Measurements from ENCODE around the gene RALGAPB. TPM values are rescaled to one million over a fixed set of nuclear protein-coding genes. Genes with fewer than 3 reads are reported as not detected.

Gene RALGAPB
- total and polyA plus RNA-seq, 2 of the 13 experiments (the other 11 are each of a cell fraction or from before 2014, with no cell fraction given): 17.6 to 30.6 TPM

DNA sequence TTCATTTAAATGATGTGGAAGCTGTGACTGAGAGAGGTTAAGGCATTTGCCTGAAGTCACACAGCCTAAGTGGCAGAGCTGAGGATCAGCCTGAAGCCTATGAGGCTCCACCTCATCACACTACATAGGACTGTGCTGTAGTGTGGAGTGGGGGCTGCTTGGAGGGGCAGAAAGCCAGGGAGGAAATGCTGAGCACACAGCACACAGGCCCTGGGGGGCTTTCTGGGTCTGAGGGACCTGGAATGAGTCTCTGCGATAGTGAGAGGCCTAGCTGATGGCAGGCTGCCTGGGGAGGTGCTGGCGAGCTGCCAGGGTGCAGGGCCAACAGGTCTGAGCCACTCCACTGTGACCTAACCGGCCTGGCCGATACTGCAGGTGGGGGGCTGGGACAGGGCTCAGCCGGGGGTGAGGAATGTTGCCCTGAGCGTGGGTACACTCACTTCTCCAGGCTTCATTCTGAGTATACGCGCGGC is 126.8 kb downstream of the RALGAPB start:
- no TSS peak for BruUV-seq (replicated peaks)
- Histone ChIP-seq H3K4me2 (ENCODE audit: low read depth, low read length) (peak overlapping the region; percentile 48), H3K9me3 (ENCODE audit: low read length) (no peaks in the 10 kb centered on the region), H3K27me3 (ENCODE audit: control insufficient read depth in 1 of 2, insufficient read depth in 2 of 2, low read length in 2 of 2) (peaks cover 2 to 66% of the 10 kb centered on the region in 2 experiments; a peak in 4 of 5 replicates), H2AFZ (ENCODE audit: low read length) (no peak overlapping the region), H3K4me1 (ENCODE audit: insufficient read depth, low read length) (peaks cover 55% of the 10 kb centered on the region), H3K36me3 (replicated peaks in 1 of 2; ENCODE audit: control insufficient read depth in 1 of 2, insufficient read depth in 2 of 2, low read length in 2 of 2) (no peaks in the 10 kb centered on the region), H3K9ac (ENCODE audit: insufficient read depth, low read depth, low read length) (peak overlapping the region; percentile 23; the same call in 1 of the 2 replicates), H4K20me1 (ENCODE audit: insufficient read depth, low read length) (no peaks in the 10 kb centered on the region), H3K27ac (ENCODE audit: extremely low read length, insufficient read depth, low read length) (no peak overlapping the region), H3K4me3 (replicated peaks in 1 of 3; ENCODE audit: insufficient read depth in 1 of 3, low read depth in 2 of 3, low read length in 3 of 3) (peak overlapping the region in 1 of 3 experiments; percentile 39; a peak in 1 of 6 replicates), H3K79me2 (ENCODE audit: insufficient read depth, low read length) (no peaks in the 10 kb centered on the region)
- 17% methylated on average over 9 of the region's 9 CpGs for WGBS (ENCODE audit: low lambda C conversion rate)
- in situ Hi-C loops (cut with HindIII; ENCODE audit: extremely low pct_ligation_motif_present, low pct_unique_long_range_greater_than_20kb) (no loop called here), intact Hi-C loops (cut with micrococcal nuclease; ENCODE audit: unreplicated experiment) (no loop called here)
- CTCF ChIA-PET (ENCODE audit: low intra/inter-chr PET ratio, low total read pairs): no interaction called here
- ATAC-seq (peak; percentile 45), DNase-seq (ENCODE audit: low spot score) (peak; percentile 57), FAIRE-seq (no peak)
- POLR2A ChIA-PET: interaction anchor here (0.9 kb wide), 1 partner anchor 18 kb away, joined by 3 read pairs; no protein-coding TSS in a partner anchor
- TF ChIP-seq ZNF136 (CRISPR knock-in tag; IDR thresholded peaks at IDR 0.05; ENCODE audit: low read depth): no peak
- no peak for TF ChIP-seq CENPX (CRISPR knock-in tag; IDR thresholded peaks at IDR 0.05)
- TF ChIP-seq GFI1 (CRISPR knock-in tag; IDR thresholded peaks at IDR 0.05; ENCODE audit: borderline replicate concordance): no peak
- no peak for TF ChIP-seq ZNF501 (CRISPR knock-in tag; IDR thresholded peaks at IDR 0.05)
- no peak for TF ChIP-seq ZKSCAN5 (CRISPR knock-in tag; IDR thresholded peaks at IDR 0.05)
- TF ChIP-seq, protein P1, sequence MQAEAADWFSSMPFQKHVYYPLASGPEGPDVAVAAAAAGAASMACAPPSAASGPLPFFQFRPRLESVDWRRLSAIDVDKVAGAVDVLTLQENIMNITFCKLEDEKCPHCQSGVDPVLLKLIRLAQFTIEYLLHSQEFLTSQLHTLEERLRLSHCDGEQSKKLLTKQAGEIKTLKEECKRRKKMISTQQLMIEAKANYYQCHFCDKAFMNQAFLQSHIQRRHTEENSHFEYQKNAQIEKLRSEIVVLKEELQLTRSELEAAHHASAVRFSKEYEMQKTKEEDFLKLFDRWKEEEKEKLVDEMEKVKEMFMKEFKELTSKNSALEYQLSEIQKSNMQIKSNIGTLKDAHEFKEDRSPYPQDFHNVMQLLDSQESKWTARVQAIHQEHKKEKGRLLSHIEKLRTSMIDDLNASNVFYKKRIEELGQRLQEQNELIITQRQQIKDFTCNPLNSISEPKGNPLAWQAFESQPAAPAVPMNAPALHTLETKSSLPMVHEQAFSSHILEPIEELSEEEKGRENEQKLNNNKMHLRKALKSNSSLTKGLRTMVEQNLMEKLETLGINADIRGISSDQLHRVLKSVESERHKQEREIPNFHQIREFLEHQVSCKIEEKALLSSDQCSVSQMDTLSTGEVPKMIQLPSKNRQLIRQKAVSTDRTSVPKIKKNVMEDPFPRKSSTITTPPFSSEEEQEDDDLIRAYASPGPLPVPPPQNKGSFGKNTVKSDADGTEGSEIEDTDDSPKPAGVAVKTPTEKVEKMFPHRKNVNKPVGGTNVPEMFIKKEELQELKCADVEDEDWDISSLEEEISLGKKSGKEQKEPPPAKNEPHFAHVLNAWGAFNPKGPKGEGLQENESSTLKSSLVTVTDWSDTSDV (CRISPR knock-in tag; IDR thresholded peaks at IDR 0.05): no peak
- no peak for TF ChIP-seq GATAD1 (CRISPR knock-in tag; IDR thresholded peaks at IDR 0.05)
- TF ChIP-seq, protein P2, sequence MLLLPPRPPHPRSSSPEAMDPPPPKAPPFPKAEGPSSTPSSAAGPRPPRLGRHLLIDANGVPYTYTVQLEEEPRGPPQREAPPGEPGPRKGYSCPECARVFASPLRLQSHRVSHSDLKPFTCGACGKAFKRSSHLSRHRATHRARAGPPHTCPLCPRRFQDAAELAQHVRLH (CRISPR knock-in tag; IDR thresholded peaks at IDR 0.05; ENCODE audit: borderline replicate concordance, low read depth): no peak
- no peak for TF ChIP-seq EHMT2 (IDR thresholded peaks at IDR 0.05; ENCODE audit: borderline replicate concordance, low read depth, low read length)
- no peak for TF ChIP-seq NFE2L1 (CRISPR knock-in tag; IDR thresholded peaks at IDR 0.05; ENCODE audit: borderline replicate concordance)
- TF ChIP-seq ZNF382 (CRISPR knock-in tag; IDR thresholded peaks at IDR 0.05; ENCODE audit: borderline replicate concordance): no peak
- TF ChIP-seq ZSCAN25 (CRISPR knock-in tag; IDR thresholded peaks at IDR 0.05): no peak
- TF ChIP-seq, protein P3, sequence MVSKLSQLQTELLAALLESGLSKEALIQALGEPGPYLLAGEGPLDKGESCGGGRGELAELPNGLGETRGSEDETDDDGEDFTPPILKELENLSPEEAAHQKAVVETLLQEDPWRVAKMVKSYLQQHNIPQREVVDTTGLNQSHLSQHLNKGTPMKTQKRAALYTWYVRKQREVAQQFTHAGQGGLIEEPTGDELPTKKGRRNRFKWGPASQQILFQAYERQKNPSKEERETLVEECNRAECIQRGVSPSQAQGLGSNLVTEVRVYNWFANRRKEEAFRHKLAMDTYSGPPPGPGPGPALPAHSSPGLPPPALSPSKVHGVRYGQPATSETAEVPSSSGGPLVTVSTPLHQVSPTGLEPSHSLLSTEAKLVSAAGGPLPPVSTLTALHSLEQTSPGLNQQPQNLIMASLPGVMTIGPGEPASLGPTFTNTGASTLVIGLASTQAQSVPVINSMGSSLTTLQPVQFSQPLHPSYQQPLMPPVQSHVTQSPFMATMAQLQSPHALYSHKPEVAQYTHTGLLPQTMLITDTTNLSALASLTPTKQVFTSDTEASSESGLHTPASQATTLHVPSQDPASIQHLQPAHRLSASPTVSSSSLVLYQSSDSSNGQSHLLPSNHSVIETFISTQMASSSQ (IDR thresholded peaks at IDR 0.05; ENCODE audit: low read depth): no peak
- TF ChIP-seq, protein P3 (CRISPR knock-in tag; IDR thresholded peaks at IDR 0.05; ENCODE audit: borderline replicate concordance): no peak
- TF ChIP-seq, protein P4, sequence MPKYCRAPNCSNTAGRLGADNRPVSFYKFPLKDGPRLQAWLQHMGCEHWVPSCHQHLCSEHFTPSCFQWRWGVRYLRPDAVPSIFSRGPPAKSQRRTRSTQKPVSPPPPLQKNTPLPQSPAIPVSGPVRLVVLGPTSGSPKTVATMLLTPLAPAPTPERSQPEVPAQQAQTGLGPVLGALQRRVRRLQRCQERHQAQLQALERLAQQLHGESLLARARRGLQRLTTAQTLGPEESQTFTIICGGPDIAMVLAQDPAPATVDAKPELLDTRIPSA (CRISPR knock-in tag; IDR thresholded peaks at IDR 0.05; ENCODE audit: borderline replicate concordance): no peak
- TF ChIP-seq SIX1 (CRISPR knock-in tag; IDR thresholded peaks at IDR 0.05; ENCODE audit: borderline replicate concordance): no peak
- TF ChIP-seq ZNF552 (CRISPR knock-in tag; IDR thresholded peaks at IDR 0.05; ENCODE audit: borderline replicate concordance): no peak
- no peak for TF ChIP-seq ZNF264 (CRISPR knock-in tag; IDR thresholded peaks at IDR 0.05)
